ENCODE data around the gene PXK.

PXK gene

DNA sequence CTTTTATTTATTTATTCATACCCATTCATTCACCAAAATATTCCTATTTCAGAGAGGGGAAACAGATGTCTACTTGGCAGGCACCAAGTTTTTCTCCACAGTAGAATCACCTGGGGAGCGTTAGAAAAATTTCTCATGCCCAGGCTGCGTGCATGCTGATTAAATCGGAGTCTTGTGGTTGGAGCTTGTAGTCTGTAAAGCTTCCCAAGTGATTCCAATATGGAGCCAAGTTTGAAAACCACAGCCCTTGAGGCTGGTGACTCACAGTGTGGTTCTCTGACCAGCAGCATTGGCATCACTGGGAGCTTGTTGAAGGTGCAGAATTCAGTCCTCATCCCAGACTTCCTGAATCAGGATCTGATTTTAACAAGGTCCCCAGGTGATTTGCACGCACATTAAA, 51.2 kb downstream of the PXK start:
- DNase-seq (ENCODE audit: low read depth, low spot score), result no peak

DNA sequence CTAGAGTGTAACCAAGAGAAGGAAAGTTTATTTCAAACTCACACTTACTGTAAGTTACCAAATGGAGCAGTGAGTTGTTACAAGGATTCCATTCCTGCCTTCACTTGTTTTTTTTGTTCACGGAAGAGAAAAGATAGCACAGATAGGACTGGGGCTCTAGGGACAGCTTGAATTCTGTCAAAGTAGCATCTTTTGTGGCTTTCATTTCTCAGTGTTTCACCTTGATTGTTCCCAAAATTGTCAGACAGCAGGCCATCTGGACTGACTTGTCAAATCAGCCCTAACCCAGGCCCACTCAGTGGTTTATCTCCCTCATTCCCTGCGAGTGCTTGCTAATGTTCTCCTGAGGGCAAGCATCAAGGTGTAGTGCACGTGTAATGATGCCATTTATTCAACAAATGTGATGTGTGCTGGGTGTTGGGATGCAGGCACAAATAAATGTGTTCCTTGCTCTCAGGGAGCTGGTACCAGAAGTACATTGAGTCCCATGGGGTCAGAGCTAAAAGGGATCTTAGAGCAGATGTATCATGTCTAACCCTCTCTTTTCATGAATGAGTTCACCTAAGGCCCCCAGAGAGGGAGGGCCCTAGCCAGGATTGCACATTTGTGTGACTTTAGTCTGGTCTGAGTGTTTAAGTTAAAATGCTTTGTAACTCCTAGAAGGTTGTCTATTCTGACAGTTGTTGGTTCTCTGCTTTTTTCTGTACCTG, 51.8 kb downstream of the PXK start:
- no peak for DNase-seq (ENCODE audit: low read depth, low spot score)

DNA sequence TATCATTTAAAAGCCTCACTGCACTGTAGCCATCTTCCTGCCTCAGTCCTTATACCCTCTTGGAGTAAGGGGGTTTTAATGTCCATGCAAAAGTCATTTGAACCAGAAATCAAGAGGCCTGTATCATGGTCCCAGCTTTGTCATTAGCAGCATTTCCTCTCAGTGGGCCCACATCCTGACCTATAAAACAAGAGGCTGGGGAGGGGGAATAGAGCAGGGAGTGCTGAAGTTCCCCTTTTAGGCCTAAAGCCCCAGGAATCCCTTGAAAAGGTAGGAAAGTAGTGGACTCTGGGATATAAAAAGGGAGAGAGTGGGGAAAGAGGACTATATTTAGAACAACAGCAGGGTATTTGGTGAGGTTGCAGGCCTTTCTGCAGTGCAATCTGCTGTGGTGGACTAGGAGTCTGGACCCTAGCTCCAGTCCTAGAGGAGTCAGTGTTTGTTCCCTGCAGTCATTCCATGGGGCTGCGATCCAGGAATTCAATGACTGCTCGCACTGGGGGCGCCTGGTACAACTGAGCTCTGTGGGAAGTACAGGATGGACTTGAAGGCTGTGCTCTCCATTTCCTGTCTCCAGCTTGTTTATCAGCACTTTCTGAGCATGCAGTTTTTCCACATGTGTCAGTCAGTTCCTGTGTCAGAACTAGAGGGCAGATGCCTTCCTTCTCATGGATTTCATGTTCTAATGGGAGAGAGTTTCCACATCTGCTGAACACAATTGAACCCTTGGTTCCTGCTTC, 54.1 kb downstream of the PXK start:
- no peak for DNase-seq (ENCODE audit: low read depth, low spot score)

DNA sequence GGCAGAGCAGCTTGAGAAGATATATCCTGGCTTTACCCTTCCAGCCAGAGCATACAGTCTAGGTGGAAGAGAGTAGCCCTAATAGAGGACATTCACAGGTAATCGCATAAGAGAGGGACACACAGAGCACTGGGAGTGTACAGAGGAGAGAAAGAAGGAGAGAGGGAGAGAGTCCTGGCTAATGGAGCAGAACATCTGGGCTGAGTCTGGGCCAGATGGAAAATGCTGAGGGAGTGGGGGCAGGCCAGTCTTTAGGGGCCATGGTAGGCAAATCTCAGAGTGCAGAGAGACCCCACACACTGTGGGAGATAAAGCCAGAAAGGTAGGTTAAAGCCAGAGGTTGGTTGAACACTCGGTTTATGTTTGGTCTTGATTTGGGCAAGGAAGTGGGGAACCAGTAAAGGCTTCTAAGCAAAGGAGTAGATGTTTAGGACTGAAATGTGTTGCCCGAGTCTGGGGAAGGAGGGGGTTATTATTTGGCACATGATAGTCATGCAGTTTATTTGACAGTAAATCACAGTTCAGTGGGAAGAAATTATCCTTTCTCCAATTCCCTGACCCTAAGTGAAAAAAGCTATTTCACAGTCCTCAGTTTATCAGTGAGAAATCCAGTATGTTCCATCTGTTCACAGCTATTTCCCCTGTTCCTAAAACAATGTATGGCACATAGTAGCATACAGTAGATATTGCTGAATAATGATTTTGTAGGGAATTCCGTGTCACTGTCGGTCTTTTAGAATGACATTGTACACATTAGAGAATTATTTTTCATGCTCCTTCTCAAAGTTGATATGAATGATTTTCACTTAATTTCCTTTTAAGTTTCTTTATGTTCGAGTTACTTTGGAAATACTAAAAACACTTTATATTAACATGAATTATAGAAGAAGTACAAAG, 55.2 kb downstream of the PXK start:
- DNase-seq (ENCODE audit: low read depth, low spot score), result no peak

DNA sequence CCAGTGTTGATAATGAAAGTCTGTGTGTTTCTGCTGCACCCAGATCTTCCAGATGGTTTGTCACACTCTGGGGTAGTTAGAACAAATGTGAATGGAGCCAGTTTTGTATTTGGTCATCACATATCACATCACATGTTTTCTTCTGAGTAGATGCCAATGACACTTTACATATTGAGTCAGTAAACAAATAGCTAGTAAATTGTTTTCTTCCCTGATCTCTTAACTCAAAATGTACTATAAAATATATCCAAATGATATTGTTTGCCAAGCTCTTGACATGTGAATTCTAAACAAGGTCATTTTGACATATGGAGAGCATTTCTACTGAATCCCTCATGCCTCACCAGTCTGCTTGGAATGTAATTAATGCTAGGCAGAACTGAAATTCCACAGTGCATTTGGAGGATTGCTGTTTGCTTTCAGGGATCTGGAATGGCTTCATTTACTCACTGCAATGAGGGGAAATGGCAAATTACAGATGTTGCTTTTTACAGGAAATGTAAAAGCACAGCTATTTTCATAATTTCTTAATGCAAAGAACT, 55.9 kb downstream of the PXK start:
- DNase-seq (ENCODE audit: low read depth, low spot score), result no peak

DNA sequence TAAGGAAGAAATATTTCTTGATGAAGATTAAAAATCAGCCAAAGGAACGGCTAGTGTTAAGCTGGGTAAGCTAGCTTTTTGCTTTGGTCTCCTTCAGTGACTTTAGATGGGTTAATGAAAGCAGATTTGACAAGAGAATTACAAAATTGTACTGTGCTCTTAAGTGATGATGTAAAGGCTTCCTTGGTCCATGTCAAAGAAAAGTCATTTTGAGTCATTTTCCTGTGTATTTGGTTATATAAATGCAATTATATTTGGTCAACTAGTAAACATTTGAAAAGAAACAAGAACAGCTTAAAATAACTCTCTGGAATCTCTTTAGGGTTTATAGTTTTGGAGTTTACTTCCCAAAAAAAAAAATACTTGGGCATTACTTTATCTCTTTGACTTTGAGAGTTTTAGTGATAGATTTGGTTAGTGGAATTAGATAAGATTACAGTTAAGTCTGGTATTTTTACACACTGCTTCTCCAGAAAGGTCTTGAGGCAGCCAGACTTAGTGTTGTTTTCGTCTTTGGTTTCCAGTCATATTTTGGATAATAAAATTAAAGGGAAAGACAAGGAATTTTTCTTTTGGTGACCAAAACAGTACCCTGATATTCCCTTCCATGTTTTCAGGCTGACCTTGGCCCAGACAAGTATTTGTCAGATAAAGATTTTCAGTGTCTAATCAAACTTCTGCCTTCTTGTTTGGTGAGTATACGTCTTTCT, 58.6 kb downstream of the PXK start:
- DNase-seq (ENCODE audit: low read depth, low spot score), result no peak

DNA sequence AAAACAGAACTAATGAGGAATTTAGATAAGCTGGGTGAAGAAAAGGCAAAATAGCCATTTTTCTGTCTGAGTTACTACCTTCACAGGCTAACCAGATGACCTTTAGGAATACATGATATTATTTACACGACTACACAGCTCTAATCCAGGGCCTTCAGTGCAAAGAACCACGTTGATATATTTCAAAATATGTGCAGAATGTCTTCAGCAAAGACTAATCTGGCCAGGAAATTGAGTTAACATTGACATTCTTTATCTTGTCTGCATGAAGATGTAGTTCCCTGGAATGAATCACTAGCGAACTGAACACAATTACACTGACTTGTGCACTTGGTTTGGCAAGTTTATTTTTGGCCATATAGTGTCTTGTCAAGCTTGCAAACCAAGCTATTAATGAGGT, 59.5 kb downstream of the PXK start:
- DNase-seq (ENCODE audit: low read depth, low spot score), result no peak

DNA sequence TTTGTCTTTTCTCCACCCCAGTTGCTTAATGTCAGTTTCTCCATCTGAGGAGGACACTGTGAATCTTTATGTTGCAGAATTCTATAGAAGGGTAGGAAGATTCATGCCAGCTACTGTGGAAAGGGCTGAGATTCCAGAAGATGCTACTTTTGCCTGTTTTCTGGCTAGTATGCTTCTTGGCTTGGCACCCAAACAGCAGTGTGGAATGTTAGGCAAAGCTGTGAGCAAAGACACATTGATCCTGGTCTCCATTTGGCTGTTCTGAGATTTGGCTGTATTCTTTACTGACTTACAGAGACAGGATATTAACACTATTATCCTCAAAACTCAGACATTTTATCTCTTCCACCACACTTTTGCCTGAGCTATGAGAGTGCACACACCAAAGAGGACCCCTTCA, 61.6 kb downstream of the PXK start:
- no peak for DNase-seq (ENCODE audit: low read depth, low spot score)

DNA sequence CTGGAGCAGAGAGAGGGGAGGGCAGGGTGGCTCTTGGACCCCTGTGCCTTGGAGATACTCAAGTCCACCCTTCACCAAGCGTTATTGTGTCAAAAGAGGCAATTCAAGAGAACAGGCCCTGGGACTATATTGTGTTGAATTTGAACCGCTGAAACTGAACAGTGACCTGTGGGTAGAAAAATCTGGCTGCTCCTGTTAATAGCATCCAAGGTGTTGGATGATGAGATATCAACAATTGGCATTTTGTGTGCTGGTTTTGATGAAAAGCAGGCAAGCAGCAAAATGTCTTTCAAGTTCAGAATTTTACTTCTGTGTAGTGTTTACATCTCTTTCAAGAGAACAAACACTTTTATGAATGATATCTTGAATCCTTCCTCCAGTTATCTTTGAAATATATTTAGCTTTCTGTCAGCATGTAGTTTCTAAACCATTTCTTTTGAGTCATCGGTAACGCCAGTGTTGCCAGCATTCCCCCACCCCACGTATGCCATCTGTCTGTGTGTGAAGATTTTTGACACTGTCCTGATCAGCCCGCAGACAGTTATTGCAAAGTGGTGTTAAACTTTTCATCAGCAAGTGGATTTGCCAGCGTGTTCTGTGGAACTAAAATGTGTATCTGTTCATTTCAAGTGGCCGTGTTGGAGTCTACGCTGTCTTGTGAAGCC, 66.1 kb downstream of the PXK start:
- DNase-seq (ENCODE audit: low read depth, low spot score), result no peak

DNA sequence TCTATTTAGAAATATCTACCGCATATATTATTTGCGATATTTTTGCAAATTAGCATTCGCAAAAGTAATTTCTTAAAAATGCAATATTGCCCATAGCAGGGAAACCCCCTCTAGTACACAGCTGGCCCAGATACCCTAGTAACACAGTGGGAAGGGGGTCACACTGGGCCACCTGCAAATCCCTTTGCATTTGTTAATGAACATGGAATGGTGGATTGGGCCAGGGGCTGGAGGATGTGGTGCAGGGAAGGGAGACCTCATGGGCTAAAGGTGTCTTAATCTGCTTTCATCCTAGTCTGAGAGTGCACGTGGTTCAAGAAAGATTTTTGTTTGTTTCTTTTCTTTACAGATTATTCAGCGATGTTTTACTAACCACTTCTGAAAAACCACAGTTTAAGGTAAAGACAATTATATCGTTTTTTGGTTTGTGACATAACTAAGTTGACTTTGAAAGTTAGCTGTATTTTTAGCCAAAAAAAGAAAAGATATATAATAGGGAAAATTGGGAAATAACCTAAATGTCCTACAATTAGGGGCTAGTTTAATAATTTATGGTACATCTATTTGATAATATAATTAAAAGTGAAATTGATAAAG, 70.9 kb downstream of the PXK start:
- DNase-seq (ENCODE audit: low read depth, low spot score), result no peak

DNA sequence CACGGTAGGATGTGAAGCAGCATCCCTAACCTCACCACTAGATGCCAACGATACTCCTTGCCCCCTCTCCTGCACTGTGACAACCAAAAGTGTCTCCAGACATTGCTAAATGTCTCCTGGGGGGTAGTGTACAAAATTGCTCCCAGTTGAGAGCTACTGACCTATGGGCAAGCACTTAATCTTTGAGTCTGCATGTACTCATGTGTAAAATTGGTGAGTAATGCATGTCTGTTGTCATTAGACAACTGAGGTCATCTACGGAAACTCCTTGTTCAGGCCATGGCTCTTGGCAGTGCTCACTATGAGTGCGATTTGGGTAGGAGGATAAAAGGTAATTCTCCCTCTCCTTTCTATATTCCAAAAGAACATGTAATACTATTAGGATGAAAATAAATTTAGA, 71.7 kb downstream of the PXK start:
- DNase-seq (ENCODE audit: low read depth, low spot score), result no peak

DNA sequence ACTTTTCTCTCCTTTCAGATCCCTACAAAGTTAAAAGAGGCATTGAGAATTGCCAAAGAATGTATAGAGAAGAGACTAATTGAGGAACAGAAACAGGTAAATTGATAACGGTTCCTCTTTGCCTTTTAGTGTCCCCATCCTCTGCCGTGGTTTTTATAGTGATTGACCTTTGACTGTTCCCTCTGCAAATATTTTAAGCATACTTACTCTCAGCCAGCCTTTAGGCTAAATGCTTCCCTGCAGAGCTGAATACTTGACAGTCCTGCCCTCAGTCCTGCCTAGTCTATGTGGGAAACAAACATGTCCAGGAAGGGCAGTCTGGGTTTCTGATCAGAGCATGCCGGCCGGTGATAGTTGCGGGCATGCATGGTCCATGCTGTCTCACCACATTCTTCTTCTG, 76.2 kb downstream of the PXK start:
- DNase-seq (ENCODE audit: low read depth, low spot score), result no peak

DNA sequence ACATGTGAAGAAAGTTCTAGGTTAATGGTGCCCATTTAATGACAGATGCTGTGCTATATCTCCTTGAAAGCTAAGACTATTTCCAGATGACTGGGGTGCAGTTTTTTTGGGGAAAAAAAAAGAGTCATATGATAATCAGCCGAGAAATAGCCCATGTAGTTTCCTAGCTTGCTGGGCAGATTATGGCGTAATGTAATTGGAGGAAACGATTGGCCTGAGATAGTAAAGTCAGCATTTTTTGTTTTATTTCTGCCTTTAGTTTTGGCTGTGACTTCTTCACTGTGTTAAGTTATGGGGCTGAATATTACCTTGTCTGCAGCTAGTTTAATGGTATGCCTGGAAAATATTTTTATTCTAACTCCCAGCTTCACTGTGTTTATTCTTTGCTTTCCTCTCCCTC, 77.0 kb downstream of the PXK start:
- no peak for DNase-seq (ENCODE audit: low read depth, low spot score)

DNA sequence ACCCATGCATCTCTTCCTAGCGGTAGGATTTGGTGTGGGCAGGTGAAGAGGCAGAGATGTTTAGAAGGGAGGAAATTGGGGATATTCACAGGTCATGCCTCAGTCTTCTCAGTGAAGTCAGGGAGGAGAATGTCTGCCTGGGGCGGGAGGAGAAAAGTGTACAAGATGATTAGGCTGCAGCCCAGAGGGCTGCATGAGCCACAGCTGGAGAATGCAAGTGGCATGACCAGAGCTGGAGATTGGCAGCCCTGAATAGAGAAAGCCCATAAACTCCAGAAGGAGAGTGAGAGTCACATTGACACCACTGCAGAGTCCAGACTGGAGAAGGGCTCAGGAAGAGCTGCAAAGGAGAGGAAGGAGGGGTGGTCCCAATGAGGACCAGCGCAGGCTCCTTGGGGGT, 78.3 kb downstream of the PXK start:
- no peak for DNase-seq (ENCODE audit: low read depth, low spot score)

DNA sequence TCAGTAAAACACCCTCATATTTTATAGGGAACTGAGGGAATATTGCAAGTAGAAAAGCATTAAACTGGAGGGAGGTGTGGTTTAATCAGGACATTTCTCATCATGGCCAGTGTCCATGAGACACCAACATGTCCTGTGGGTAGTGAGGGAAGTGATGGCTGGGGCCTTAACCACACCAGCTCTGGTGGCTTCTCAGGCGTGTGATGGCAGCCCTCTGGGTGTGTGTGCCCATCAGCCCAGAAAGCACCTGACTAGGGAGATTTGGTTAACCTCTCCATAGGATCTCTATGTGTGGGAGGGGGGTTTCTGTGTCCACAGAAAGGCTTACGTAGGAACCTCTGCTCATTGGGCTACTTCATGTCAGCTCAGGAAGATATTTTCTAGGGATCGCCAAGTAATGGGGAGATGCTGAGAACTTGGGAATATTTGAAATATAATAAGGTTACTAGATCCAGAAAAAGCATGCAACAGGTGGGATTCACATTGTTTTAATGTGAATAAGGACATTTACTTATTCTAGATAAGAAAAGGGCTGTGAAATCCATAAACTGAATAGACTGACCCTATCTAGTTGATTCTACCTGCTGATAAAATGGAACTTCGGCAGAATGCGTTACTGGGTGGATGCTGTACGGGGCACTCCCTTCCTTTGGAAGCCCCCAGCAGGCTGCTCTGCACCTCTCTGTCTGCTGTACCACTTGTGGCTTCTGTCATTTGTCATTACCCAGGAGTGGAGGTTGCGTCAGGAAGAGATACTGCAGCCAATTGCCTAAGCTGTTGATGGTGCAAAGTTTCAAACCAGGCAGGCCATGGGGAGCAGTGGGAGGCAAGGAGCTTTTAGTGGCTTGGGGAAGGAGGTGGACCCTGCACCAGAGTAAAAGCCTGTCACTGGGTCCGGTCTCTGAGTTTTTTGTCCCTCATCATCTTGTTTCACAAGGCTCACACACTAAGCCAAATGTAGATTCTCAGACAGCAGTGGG, 79.4 kb downstream of the PXK start:
- no peak for DNase-seq (ENCODE audit: low read depth, low spot score)

DNA sequence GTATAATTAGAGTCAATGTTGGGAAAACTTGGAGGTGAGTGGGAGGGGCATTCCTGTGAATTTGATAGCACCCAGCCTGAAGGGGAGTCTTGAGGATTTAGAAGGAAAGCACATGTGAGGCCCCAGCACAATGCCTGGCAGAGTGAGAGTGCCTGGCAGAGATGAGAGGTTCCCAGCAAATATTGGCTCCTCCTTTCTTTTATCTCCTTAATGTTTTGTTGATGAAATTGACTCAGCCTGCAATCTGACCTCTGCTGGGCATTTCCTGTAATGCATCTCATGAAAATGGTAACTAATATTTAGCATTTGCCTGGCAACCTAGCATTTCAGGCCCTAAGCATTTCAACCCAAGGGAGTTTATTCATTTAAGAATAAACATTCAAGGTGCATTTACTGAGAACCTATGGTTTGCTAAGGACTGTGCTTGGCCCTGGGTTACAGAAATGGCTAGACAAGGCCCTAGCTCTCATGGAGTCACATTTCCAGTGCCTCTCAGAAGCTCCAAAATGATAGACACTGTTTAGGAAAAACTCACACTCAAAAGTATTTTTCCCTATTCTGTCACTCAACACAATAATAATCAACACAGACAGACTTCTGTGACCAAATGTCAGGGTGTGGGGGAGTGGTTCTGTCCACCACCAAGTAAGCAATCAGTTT, 82.0 kb downstream of the PXK start:
- peak; percentile 12 for DNase-seq (ENCODE audit: low read depth, low spot score)

DNA sequence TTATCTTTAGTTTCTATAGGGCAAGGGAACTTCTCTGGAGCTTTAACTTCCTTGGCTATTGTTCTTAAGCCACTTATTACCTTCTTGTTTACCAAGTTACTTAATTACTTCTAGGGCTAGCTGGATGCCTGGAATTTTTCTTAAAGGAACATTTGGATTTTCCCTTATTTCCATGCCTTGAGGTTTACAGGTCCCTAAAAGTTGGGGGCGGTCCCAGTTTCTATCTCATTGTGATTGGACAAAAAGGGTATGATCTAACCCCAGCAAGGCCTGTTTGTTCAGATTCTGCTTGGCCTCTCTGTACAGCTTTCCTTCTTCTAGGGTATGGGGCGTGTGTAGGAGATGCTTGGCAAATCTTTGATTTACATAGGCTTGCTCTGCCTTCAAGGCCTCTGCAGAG, 83.5 kb downstream of the PXK start:
- no peak for DNase-seq (ENCODE audit: low read depth, low spot score)

DNA sequence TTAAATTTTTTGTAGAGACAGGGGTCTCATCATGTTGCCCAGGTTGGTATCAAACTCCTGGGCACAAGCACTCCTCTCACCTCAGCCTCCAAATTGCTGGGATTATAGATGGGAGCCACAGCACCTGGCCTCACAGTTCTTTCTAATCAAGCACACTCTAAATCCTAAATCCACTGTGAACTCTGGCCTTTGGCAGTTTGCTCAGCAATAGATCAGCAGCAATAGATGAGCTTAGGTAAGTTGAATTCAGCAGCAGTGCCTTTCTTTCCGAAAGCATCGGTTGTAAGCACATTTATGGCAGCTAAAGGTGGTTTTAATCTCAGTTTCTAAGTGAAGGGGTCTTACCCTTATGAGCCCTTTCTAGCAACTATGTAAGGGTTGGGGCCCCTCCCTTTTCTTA, 84.4 kb downstream of the PXK start:
- no peak for DNase-seq (ENCODE audit: low read depth, low spot score)

DNA sequence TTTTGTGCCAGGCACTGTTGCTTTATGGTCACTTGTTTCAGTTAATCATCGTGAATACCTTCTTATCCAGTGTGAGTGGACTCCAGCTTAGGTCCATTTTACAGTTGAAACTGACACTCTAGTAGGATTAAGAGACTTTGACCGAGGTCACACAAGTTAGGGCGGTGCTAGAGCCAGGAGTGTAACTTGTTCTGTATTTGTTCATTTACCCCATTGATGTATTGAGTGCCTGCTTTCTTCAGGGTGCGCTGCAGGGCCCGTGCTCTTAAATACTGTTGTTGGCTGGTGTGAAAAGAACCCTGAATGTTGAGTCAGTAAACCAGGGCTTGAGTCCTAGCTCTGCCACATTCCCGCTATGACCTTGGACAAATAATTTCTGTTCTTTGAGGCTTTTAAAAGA, 85.5 kb downstream of the PXK start:
- no peak for DNase-seq (ENCODE audit: low read depth, low spot score)

All from activated CD4-positive, CD25-positive, alpha-beta regulatory T cell treated with anti-CD3 and anti-CD28 coated beads, Interleukin-2, amount 50 U/mL, for 16 hours (primary cell).